Ramos (cell line): ENCODE measurements around the gene COA7.

ENCODE experiments used
- in situ Hi-C: fragments of 300-500 bp; cut with MboI; formaldehyde crosslinking; loops from one replicate; pipeline ENCODE4 v1.14.3; 2022; ENCODE audit warnings: low sequenced_read_pairs; ENCODE audit not compliant: unreplicated experiment

Gene COA7

GRCh38 chr1:52654063-52654462 lies 44.1 kb downstream of the COA7 start:
- in situ Hi-C loops = loop anchor here (25.0 kb wide), 1 partner anchor 242 kb away; the partner anchor contains the start of genes ORC1 and PRPF38A

GRCh38 chr1:52653207-52653849 lies 44.8 kb downstream of the COA7 start:
- in situ Hi-C loops = loop anchor here (25.0 kb wide), 1 partner anchor 241 kb away; the partner anchor contains the start of genes ORC1 and PRPF38A

- in situ Hi-C loops = loop anchor here (25.0 kb wide), 1 partner anchor 240 kb away; the partner anchor contains the start of genes ORC1 and PRPF38A
Measured at GRCh38 chr1:52651904-52652303, 46.2 kb downstream of the COA7 start.

DNA sequence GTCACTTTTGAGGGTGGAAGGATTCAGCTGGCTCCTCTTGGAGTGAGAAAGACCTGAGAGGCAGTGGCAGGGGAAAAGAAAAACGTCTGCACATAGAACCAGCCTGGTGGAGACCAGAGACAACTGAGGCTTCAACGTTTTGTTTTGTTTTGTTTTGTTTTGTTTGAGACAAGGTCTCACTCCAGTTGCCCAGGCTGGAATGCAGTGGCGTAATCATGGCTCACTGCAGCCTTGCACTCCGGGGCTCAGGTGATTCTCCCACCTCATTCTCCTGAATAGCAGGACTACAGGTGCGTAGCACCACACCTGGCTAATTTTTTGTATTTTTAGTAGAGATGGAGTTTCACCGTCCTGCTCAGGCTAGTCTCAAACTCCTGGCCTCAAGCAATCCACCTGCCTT lies 52.9 kb downstream of the COA7 start:
- in situ Hi-C loops = no loop called here

DNA sequence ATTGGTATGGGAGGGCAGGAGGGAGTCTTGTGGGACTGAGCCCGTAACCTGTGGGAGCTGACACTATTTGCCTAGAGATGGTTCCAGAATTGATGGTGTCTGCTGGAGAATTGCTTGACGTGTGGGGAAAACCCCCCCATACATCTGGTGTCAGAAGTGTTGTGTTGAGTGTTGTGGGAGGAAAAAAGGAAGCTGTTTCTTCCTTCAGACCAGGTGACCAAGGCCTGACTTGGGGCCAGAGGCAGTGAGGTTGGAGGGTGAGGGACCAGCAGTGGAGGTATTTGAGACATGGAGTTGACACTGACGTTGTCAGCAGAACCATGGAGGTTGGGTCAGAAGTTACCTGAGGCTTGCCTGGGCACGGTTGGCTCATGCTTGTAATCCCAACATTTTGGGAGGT lies 56.8 kb downstream of the COA7 start:
- in situ Hi-C loops = no loop called here

DNA sequence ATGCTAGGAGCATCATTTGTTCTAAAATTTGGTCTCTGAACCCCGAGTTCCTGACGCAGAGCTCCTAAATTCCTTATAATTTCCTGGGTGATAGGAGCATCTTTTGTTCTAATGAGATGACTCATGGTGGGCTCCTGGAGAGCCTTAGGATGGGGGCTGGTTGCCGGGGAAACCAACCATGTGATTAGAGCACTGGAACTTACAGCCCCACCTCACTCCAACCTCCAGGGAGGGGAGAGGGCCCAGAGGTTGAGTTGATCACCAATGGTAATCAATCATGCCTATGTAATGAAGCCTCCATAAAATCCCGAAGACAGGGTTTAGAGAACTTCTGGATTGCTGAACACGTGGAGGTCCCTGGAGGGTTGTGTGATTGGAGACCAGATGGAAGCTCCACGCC lies 57.5 kb downstream of the COA7 start:
- in situ Hi-C loops = no loop called here

DNA sequence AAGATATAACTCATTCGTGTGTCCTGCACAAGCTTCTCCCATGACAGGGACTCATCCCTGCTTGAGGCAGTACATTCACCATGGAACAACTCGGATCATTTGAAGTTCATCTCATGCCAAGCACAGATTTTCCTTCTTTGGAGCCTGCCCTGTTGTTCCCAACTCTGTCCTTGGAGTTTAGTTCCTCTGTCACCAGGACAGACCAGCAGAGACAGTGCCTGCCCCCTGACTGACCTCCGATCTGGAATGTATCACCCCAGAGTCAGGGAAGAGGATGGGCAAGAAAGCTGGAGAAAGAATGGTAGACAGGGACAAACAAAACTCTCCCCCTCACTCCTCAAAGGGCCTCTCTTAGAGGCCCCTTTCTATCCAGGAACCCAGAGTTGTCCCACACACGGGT lies 60.2 kb downstream of the COA7 start:
- in situ Hi-C loops = no loop called here

DNA sequence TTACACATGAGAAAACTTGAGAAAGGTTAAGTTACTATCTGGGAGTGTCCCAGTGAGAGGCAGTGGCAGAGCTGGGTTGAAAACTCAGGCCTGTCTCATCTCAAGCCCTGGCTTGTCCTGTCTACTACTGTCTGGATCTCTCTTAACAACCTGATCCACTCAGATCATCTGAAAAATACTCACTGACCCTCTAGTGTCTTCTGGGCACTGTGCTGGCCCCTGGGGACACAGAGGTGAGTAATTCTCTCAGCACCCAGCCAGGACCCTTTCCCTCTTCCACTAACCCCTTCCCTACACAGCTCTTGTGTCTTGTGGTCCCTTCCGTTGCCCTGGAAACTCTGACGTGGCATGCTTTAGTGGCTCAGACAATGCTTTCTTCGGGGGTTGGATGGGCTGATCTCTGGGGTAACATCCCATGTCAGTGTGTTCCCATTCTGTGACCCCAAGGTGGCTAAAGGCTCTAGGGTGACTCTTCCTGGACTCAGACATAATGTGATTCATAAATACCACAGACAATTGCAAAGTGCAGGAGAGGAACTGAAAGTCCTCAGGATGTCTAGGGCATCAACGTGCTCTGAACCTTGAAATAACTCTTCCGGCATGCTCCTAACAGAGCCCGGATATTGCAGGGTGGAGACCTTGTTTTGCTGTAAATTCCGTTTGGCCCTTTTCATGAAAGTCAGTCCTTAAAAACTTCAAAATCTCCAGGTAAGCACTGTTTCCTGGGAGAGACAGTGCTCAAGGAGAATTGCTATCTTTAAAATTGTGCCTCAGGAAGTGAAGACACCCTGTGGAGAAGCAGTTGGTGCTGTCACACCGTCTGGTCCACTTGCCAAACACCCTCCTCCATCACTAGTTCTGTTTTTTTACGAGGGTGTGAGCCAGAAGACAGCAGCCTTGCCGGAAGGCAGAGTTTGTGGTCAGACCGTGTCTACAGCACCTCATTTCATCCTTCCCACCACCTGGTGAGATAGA lies 61.1 kb downstream of the COA7 start:
- in situ Hi-C loops = no loop called here

- in situ Hi-C loops = no loop called here
Measured at GRCh38 chr1:52635321-52636089, 62.6 kb downstream of the COA7 start.
